Measurements from ENCODE around the gene PDZRN3.

The PDZRN3 gene

GRCh38 chr3:73580343-73580742, 44.4 kb downstream of the PDZRN3 start:
- DNase-seq (ENCODE audit: low read depth), result no peak
- TF ChIP-seq CTCF (IDR thresholded peaks at IDR 0.05; ENCODE audit: control insufficient read depth, insufficient read depth, low read depth, low read length, missing control alignments), result no peak
- H3K4me3 ChIP-seq (ENCODE audit: control insufficient read depth, low read depth, low read length), result no peak overlapping the region

DNA sequence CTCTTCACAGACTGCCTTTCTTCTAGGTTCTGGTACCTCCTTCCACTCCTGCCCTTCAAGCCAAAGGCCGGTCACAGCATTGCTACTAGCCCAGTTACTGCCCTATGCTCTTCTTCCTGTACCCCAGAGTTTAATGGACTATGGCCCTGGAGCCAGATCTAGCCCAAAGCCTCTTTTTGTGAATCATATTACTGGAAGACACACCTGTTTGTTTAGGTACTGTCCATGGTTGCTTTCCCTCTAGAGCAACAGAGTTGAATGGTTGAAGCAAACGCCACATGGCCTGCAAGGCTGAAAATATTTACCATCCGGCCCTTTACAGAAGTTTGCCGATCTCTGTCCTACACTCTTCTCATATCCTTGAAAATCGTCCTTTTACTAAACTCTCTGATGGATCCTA, 47.0 kb downstream of the PDZRN3 start:
- DNase-seq (ENCODE audit: low read depth), result no peak
- TF ChIP-seq CTCF (IDR thresholded peaks at IDR 0.05; ENCODE audit: control insufficient read depth, insufficient read depth, low read depth, low read length, missing control alignments), result no peak
- H3K4me3 ChIP-seq (ENCODE audit: control insufficient read depth, low read depth, low read length), result no peak overlapping the region

DNA sequence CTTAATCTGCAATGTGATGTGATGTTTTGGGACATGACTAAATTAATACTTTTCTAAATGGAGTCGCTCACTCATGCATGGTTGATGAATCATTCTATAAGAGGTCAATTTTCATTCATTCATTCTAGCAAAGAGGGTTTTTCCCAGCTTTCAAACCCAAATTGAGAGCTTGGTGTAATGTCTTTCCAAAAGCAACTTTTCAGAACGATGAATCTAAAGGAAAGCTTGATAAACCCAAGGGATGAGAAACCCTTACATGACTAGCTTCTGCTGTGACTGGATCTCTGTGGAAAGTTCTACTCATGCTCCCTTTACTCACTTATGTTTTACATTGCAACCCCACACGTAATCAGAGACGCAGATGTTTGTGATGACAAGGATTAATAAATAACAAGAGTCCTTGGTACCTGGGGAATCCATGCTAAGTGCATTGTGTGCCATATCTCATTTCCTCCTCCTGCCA, 47.7 kb downstream of the PDZRN3 start:
- no peak for DNase-seq (ENCODE audit: low read depth)
- no peak overlapping the region for H3K4me3 ChIP-seq (ENCODE audit: control insufficient read depth, low read depth, low read length)
- no peak for TF ChIP-seq CTCF (IDR thresholded peaks at IDR 0.05; ENCODE audit: control insufficient read depth, insufficient read depth, low read depth, low read length, missing control alignments)

- no peak for DNase-seq (ENCODE audit: low read depth)
- no peak for TF ChIP-seq CTCF (IDR thresholded peaks at IDR 0.05; ENCODE audit: control insufficient read depth, insufficient read depth, low read depth, low read length, missing control alignments)
- H3K4me3 ChIP-seq (ENCODE audit: control insufficient read depth, low read depth, low read length), result no peak overlapping the region
Observed at GRCh38 chr3:73575953-73576352, 48.8 kb downstream of the PDZRN3 start.

GRCh38 chr3:73575519-73575918, 49.2 kb downstream of the PDZRN3 start:
- no peak for TF ChIP-seq CTCF (IDR thresholded peaks at IDR 0.05; ENCODE audit: control insufficient read depth, insufficient read depth, low read depth, low read length, missing control alignments)
- H3K4me3 ChIP-seq (ENCODE audit: control insufficient read depth, low read depth, low read length), result no peak overlapping the region
- DNase-seq (ENCODE audit: low read depth), result no peak

DNA sequence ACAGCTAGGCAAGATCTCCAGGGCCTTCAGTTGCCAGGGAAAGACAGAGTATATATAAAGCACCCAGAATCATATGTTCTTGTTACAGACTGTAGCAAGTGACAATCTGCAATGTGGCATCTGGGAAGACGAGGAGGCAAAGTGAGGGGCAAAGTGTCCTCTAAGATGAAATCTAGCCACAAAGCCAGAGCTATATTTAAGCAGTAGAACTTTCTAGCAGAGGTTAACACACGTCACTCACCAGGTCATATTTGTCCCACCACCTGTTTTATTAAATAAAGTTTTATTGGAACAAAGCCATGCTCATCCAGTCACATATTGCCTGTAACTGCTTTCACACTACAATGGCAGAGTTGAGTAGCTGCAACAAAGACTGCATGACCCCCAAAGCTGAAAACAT, 51.5 kb downstream of the PDZRN3 start:
- no peak overlapping the region for H3K4me3 ChIP-seq (ENCODE audit: control insufficient read depth, low read depth, low read length)
- TF ChIP-seq CTCF (IDR thresholded peaks at IDR 0.05; ENCODE audit: control insufficient read depth, insufficient read depth, low read depth, low read length, missing control alignments), result no peak
- DNase-seq (ENCODE audit: low read depth), result no peak

GRCh38 chr3:73572368-73572767, 52.4 kb downstream of the PDZRN3 start:
- TF ChIP-seq CTCF (IDR thresholded peaks at IDR 0.05; ENCODE audit: control insufficient read depth, insufficient read depth, low read depth, low read length, missing control alignments), result no peak
- H3K4me3 ChIP-seq (ENCODE audit: control insufficient read depth, low read depth, low read length), result no peak overlapping the region
- DNase-seq (ENCODE audit: low read depth), result no peak
